DND-41 (cell line): ENCODE measurements around the gene KRT6C.

Source experiments
- EZH2 ChIP-seq: IDR thresholded peaks from 3 replicates; pipeline ENCODE4 v1.6.1; 2012; ENCODE audit warnings: borderline replicate concordance, low read depth, mild to moderate bottlenecking, moderate library complexity, low read length, inconsistent platforms; ENCODE audit not compliant: severe bottlenecking
- TF ChIP-seq, protein P1 (sequence below): IDR thresholded peaks from 2 replicates; pipeline ENCODE4 v1.5.1; 2012; ENCODE audit warnings: borderline replicate concordance, low read length, moderate library complexity, mild to moderate bottlenecking; ENCODE audit not compliant: poor library complexity, severe bottlenecking; ENCODE audit errors: extremely low read depth

DNA sequence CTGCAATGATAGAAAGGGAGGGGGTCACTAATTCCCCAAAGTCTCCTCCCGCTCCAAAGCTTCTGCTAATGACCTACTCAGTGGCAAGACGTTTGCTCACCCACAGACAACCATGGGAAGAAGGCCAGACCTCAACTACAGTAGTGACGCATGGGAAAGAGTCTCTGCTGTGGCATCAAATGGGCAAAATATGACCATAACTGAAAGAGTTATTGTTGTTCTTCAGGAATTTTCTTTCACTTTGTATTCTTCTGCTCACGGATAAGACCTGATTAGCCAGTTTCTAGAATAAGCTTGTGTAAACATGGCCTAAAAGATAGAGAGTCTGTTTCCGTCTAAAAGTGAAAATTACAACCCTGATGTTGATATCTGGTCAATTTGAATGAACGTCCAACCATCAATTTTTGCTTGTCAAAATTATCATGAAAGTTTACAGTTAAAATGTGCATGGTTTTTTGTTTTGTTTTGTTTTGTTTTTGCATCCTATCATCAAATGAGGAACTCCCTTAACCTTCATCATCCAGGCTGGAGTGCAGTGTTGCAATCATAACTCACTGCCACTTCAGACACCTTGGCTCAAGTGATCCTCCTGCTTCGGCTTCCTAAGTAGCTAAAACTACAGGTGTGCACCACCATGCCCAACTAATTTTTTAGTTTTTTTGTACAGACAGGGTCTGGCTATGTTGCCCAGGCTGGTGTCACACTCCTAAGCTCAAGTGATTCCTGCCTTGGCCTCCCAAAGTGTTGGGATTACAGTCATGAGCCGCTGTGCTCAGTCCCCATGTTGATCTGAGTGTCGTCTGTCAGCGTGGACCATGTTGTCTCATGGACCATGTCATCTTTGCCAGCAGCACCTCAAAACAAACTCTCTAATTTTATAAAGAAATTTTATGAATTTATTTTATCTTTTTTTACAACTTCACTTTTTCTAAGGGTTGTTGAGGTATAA, 28.7 kb downstream of the KRT6C start:
- TF ChIP-seq, protein P1, sequence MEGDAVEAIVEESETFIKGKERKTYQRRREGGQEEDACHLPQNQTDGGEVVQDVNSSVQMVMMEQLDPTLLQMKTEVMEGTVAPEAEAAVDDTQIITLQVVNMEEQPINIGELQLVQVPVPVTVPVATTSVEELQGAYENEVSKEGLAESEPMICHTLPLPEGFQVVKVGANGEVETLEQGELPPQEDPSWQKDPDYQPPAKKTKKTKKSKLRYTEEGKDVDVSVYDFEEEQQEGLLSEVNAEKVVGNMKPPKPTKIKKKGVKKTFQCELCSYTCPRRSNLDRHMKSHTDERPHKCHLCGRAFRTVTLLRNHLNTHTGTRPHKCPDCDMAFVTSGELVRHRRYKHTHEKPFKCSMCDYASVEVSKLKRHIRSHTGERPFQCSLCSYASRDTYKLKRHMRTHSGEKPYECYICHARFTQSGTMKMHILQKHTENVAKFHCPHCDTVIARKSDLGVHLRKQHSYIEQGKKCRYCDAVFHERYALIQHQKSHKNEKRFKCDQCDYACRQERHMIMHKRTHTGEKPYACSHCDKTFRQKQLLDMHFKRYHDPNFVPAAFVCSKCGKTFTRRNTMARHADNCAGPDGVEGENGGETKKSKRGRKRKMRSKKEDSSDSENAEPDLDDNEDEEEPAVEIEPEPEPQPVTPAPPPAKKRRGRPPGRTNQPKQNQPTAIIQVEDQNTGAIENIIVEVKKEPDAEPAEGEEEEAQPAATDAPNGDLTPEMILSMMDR: no peak
- TF ChIP-seq EZH2: no peak
